Activated CD4-positive, alpha-beta memory T cell treated with anti-CD3 and anti-CD28 coated beads for 36 hours (primary cell): Measurements from ENCODE around the gene REC8. TPM values are rescaled to one million over a fixed set of nuclear protein-coding genes. Genes with fewer than 3 reads are reported as not detected.

ENCODE experiments used
- CTCF ChIA-PET: fragments of 350-600 bp; sonication (Branson Sonifier 250); formaldehyde crosslinking; loops from one replicate; lab custom pipeline; 2021; ENCODE audit warnings: antibody characterized with exemption, inconsistent platforms; lab: Charles Lee
- POLR2A ChIA-PET: fragments of 350-600 bp; sonication (Branson Sonifier 250); formaldehyde crosslinking; loops from one replicate; lab custom pipeline; 2021; ENCODE audit warnings: antibody characterized with exemption; lab: Charles Lee
- DNase-seq: peaks from one replicate; pipeline ENCODE4 v3.0.0-alpha.2; 2020
- H3K27ac Mint-ChIP-seq: one replicate; pipeline ENCODE4 v1.8.0; 2021; ENCODE audit warnings: mixed read lengths
- H3K27me3 Mint-ChIP-seq: one replicate; pipeline ENCODE4 v1.8.0; 2021; ENCODE audit warnings: mixed read lengths
- H3K36me3 Mint-ChIP-seq: one replicate; pipeline ENCODE4 v1.8.0; 2021; ENCODE audit warnings: mixed read lengths
- H3K4me1 Mint-ChIP-seq: one replicate; pipeline ENCODE4 v1.8.0; 2021; ENCODE audit warnings: low read depth, mixed read lengths
- H3K4me3 Mint-ChIP-seq: one replicate; pipeline ENCODE4 v1.8.0; 2021; ENCODE audit warnings: mild to moderate bottlenecking, mixed read lengths
- H3K9me3 Mint-ChIP-seq: one replicate; pipeline ENCODE4 v1.8.0; 2021; ENCODE audit warnings: mixed read lengths
- intact Hi-C: fragments of 100-400 bp; cut with micrococcal nuclease; formaldehyde crosslinking; loops from one replicate; pipeline ENCODE4 v1.15.1; 2023
- total RNA-seq, 2 experiments: library from RNA; stranded (reverse); gene quantifications; one replicate each; pipeline ENCODE4 v1.2.3, GENCODE V29; 2021

Gene REC8
- total RNA-seq, 2 experiments from 2014 or later, result 24.9 to 27.9 TPM

- Mint-ChIP-seq H3K27me3 (no peaks in the 10 kb centered on the region), H3K4me1 (peaks cover 29% of the 10 kb centered on the region), H3K36me3 (peaks cover 8% of the 10 kb centered on the region), H3K27ac (peak overlapping the region; percentile 72), H3K4me3 (peak overlapping the region; percentile 35), H3K9me3 (no peaks in the 10 kb centered on the region)
- intact Hi-C loops, result no loop called here
- ChIA-PET CTCF (interaction anchor here (0.6 to 2.6 kb wide), 3 partner anchors 17 to 1202 kb away, joined by 3 to 10 read pairs (median 3); partner anchors contain the start of genes DCAF11 and NRL), POLR2A (interaction anchor here (0.7 to 1.9 kb wide), 4 partner anchors 12 to 29 kb away, joined by 3 to 9 read pairs (median 4); partner anchors contain the start of genes DCAF11, IRF9 and NRL)
- DNase-seq, result peak; percentile 47
Observed at GRCh38 chr14:24132061-24132685, 39.7 kb upstream of the REC8 start.

GRCh38 chr14:24132976-24133375, 38.9 kb upstream of the REC8 start:
- Mint-ChIP-seq H3K27ac (peak overlapping the region; percentile 64), H3K4me1 (peaks cover 35% of the 10 kb centered on the region), H3K36me3 (peaks cover 15% of the 10 kb centered on the region), H3K4me3 (no peak overlapping the region), H3K27me3 (no peaks in the 10 kb centered on the region), H3K9me3 (no peaks in the 10 kb centered on the region)
- CTCF ChIA-PET, result interaction anchor here (1.3 to 2.6 kb wide), 3 partner anchors 18 to 42 kb away, joined by 3 to 10 read pairs (median 5); partner anchors contain the start of genes DCAF11 and NRL
- no peak for DNase-seq
- intact Hi-C loops, result no loop called here
- POLR2A ChIA-PET, result interaction anchor here (0.7 to 1.9 kb wide), 4 partner anchors 13 to 29 kb away, joined by 3 to 9 read pairs (median 4); partner anchors contain the start of genes DCAF11, IRF9 and NRL

- ChIA-PET POLR2A (interaction anchor here (1.1 to 1.9 kb wide), 2 partner anchors 12 to 19 kb away, joined by 4 to 9 read pairs; partner anchors contain the start of genes DCAF11 and NRL), CTCF (interaction anchor here (0.6 to 2.6 kb wide), 4 partner anchors 23 to 496 kb away, joined by 3 to 10 read pairs (median 4); no protein-coding TSS in a partner anchor)
- no peaks in the 10 kb centered on the region for H3K9me3 Mint-ChIP-seq
Observed at GRCh38 chr14:24133735-24134134, 38.1 kb upstream of the REC8 start.

GRCh38 chr14:24135584-24135833, 36.4 kb upstream of the REC8 start:
- H3K27ac Mint-ChIP-seq, result peak overlapping the region; percentile 96
- peaks cover 34% of the 10 kb centered on the region for H3K36me3 Mint-ChIP-seq
- POLR2A ChIA-PET, result interaction anchor here (0.7 to 4.9 kb wide), 13 partner anchors 9 to 135 kb away, joined by 3 to 73 read pairs (median 5); partner anchors contain the start of genes CHMP4A, DCAF11, IPO4 and IRF9
- no peaks in the 10 kb centered on the region for H3K27me3 Mint-ChIP-seq
- CTCF ChIA-PET, result interaction anchor here (1.0 to 7.1 kb wide), 8 partner anchors 11 to 174 kb away, joined by 3 to 59 read pairs (median 13); partner anchors contain the start of genes DCAF11, IRF9, LTB4R2 and NRL
- peak overlapping the region; percentile 80 for H3K4me3 Mint-ChIP-seq
- no peaks in the 10 kb centered on the region for H3K9me3 Mint-ChIP-seq
- intact Hi-C loops, result no loop called here
- DNase-seq, result no peak
- H3K4me1 Mint-ChIP-seq, result peaks cover 55% of the 10 kb centered on the region

More at GRCh38 chr14:24133735-24134134, 38.1 kb upstream of the REC8 start:
- Mint-ChIP-seq H3K36me3 (peaks cover 22% of the 10 kb centered on the region), H3K27ac (no peak overlapping the region), H3K4me3 (no peak overlapping the region), H3K27me3 (no peaks in the 10 kb centered on the region), H3K4me1 (peaks cover 43% of the 10 kb centered on the region)
- intact Hi-C loops, result no loop called here
- DNase-seq, result no peak

GRCh38 chr14:24135834-24136683, 35.8 kb upstream of the REC8 start, which contains the start of gene PSME1:
Gene PSME1, plus strand, starts transcription at chr14:24136194. Its CDS starts 69 bp downstream, at chr14:24136263.
- Mint-ChIP-seq H3K9me3 (no peaks in the 10 kb centered on the region), H3K4me1 (peaks cover 54% of the 10 kb centered on the region), H3K4me3 (peak within 1 kb of the TSS; percentile 95), H3K27ac (peak within 1 kb of the TSS; percentile 96), H3K27me3 (no peaks in the 10 kb centered on the region), H3K36me3 (peaks cover 38% of the 10 kb centered on the region)
- CTCF ChIA-PET, result interaction anchor here (0.8 to 7.1 kb wide), 9 partner anchors 11 to 173 kb away, joined by 3 to 59 read pairs (median 11); partner anchors contain the start of genes DCAF11, IPO4, IRF9 and LTB4R2
- intact Hi-C loops, result loop anchor here (1.0 to 2.0 kb wide), 5 partner anchors 11 to 77 kb away; partner anchors contain the start of genes CHMP4A, IPO4, IRF9 and RNF31
- DNase-seq, result peak; percentile 97
- POLR2A ChIA-PET, result interaction anchor here (0.6 to 4.9 kb wide), 18 partner anchors 10 to 135 kb away, joined by 3 to 73 read pairs (median 5); partner anchors contain the start of genes CHMP4A, DCAF11, IPO4 and IRF9

- H3K36me3 Mint-ChIP-seq, result peaks cover 45% of the 10 kb centered on the region
- ChIA-PET CTCF (interaction anchor here (0.8 to 7.1 kb wide), 8 partner anchors 10 to 79 kb away, joined by 3 to 59 read pairs (median 13); partner anchors contain the start of genes DCAF11, IRF9, NRL and PSME2), POLR2A (interaction anchor here (0.5 to 4.9 kb wide), 14 partner anchors 10 to 101 kb away, joined by 3 to 73 read pairs (median 8); partner anchors contain the start of genes DCAF11, IPO4, IRF9 and NRL)
- intact Hi-C loops, result loop anchor here (1.0 to 2.0 kb wide), 5 partner anchors 10 to 76 kb away; partner anchors contain the start of genes CHMP4A, IPO4, IRF9 and RNF31
- peak overlapping the region; percentile 96 for H3K27ac Mint-ChIP-seq
- DNase-seq, result peak; percentile 46
- no peaks in the 10 kb centered on the region for H3K9me3 Mint-ChIP-seq
- peak overlapping the region; percentile 95 for H3K4me3 Mint-ChIP-seq
- H3K27me3 Mint-ChIP-seq, result no peaks in the 10 kb centered on the region
- peaks cover 51% of the 10 kb centered on the region for H3K4me1 Mint-ChIP-seq
Observed at GRCh38 chr14:24136684-24137528, 35.0 kb upstream of the REC8 start.

- Mint-ChIP-seq H3K27me3 (no peaks in the 10 kb centered on the region), H3K4me3 (peak overlapping the region; percentile 95), H3K36me3 (peaks cover 49% of the 10 kb centered on the region), H3K4me1 (peaks cover 46% of the 10 kb centered on the region), H3K27ac (peak overlapping the region; percentile 96), H3K9me3 (no peaks in the 10 kb centered on the region)
- DNase-seq, result no peak
- ChIA-PET CTCF (interaction anchor here (0.8 to 7.1 kb wide), 7 partner anchors 9 to 80 kb away, joined by 3 to 59 read pairs (median 11); partner anchors contain the start of genes DCAF11, IRF9, NRL and PSME2), POLR2A (interaction anchor here (0.5 to 4.9 kb wide), 9 partner anchors 9 to 100 kb away, joined by 3 to 73 read pairs (median 5); partner anchors contain the start of genes DCAF11, IRF9, NRL and PCK2)
- intact Hi-C loops, result loop anchor here (2.0 kb wide), 1 partner anchor 51 kb away; the partner anchor contains the start of gene IPO4
Observed at GRCh38 chr14:24137529-24138395, 34.1 kb upstream of the REC8 start.

- H3K36me3 Mint-ChIP-seq, result peaks cover 53% of the 10 kb centered on the region
- peaks cover 50% of the 10 kb centered on the region for H3K4me1 Mint-ChIP-seq
- H3K4me3 Mint-ChIP-seq, result peak overlapping the region; percentile 97
- intact Hi-C loops, result no loop called here
- no peaks in the 10 kb centered on the region for H3K9me3 Mint-ChIP-seq
- H3K27ac Mint-ChIP-seq, result peak overlapping the region; percentile 64
- no peak for DNase-seq
- H3K27me3 Mint-ChIP-seq, result no peaks in the 10 kb centered on the region
- ChIA-PET CTCF (interaction anchor here (1.4 to 7.1 kb wide), 4 partner anchors 9 to 31 kb away, joined by 3 to 59 read pairs (median 4); partner anchors contain the start of genes IRF9 and RNF31), POLR2A (interaction anchor here (1.1 to 4.9 kb wide), 5 partner anchors 22 to 57 kb away, joined by 3 to 73 read pairs (median 10); partner anchors contain the start of genes DCAF11, IRF9, NRL and PCK2)
Observed at GRCh38 chr14:24138396-24139271, 33.2 kb upstream of the REC8 start.
